Activated naive CD4-positive, alpha-beta T cell treated with anti-CD3 and anti-CD28 coated beads, Interleukin-2, amount 10 ng/mL, durations not matched to agents 7 days and 5 days (primary cell): ENCODE measurements around the gene PNPLA1.

Experiments
- CTCF ChIA-PET: fragments of 350-600 bp; sonication (Branson Sonifier 250); formaldehyde crosslinking; loops from one replicate; lab custom pipeline; 2021; ENCODE audit warnings: antibody characterized with exemption; lab: Charles Lee
- DNase-seq: peaks from one replicate; pipeline ENCODE4 v3.0.0-alpha.2; 2020
- H3K27ac Mint-ChIP-seq: one replicate; pipeline ENCODE4 v1.8.0; 2021; ENCODE audit warnings: mild to moderate bottlenecking, moderate library complexity, mixed read lengths
- H3K27me3 Mint-ChIP-seq: one replicate; pipeline ENCODE4 v1.8.0; 2021; ENCODE audit warnings: mild to moderate bottlenecking, mixed read lengths
- H3K36me3 Mint-ChIP-seq: one replicate; pipeline ENCODE4 v1.8.0; 2021; ENCODE audit warnings: mixed read lengths
- H3K4me1 Mint-ChIP-seq: one replicate; pipeline ENCODE4 v1.8.0; 2021; ENCODE audit warnings: mixed read lengths
- H3K4me3 Mint-ChIP-seq: one replicate; pipeline ENCODE4 v1.8.0; 2021; ENCODE audit warnings: mild to moderate bottlenecking, moderate library complexity, mixed read lengths
- H3K9me3 Mint-ChIP-seq: one replicate; pipeline ENCODE4 v1.8.0; 2021; ENCODE audit warnings: mixed read lengths

Gene PNPLA1

GRCh38 chr6:36305885-36306284 lies 36.0 kb downstream of the PNPLA1 start:
- Mint-ChIP-seq H3K9me3 (no peaks in the 10 kb centered on the region), H3K4me1 (peaks cover 3% of the 10 kb centered on the region), H3K27ac (no peak overlapping the region), H3K4me3 (no peak overlapping the region), H3K27me3 (peaks cover 36% of the 10 kb centered on the region), H3K36me3 (no peaks in the 10 kb centered on the region)
- CTCF ChIA-PET, result interaction anchor here (0.7 to 1.8 kb wide), 3 partner anchors 28 to 1061 kb away, joined by 3 to 4 read pairs (median 3); no protein-coding TSS in a partner anchor
- DNase-seq, result no peak

- CTCF ChIA-PET, result interaction anchor here (1.8 kb wide), 1 partner anchor 34 kb away, joined by 4 read pairs; no protein-coding TSS in a partner anchor
- Mint-ChIP-seq H3K9me3 (no peaks in the 10 kb centered on the region), H3K4me1 (peaks cover 3% of the 10 kb centered on the region), H3K27me3 (peaks cover 37% of the 10 kb centered on the region), H3K4me3 (no peak overlapping the region), H3K36me3 (no peaks in the 10 kb centered on the region), H3K27ac (no peak overlapping the region)
- DNase-seq, result no peak
Measured at GRCh38 chr6:36306375-36306774, 36.5 kb downstream of the PNPLA1 start.

DNA sequence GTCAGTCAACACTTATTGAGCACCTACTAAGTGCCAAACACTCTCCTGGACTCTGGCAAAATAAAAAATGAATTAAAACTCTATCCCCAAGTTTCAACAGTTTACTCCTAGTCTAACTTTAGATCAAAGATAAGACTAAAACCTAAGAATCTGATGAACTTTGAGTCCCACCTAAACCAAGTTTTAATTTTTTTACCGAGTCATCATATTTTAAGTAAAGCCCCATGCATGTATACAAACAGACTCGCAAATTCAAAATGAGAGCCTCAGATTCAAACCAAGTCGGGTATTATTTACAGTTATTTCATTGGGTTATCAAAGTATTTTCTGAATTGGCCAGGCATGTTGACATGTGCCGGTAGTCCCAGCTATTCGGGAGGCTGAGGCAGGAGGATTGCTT lies 38.7 kb downstream of the PNPLA1 start:
- CTCF ChIA-PET, result no interaction called here
- H3K4me3 Mint-ChIP-seq, result no peak overlapping the region
- no peaks in the 10 kb centered on the region for H3K9me3 Mint-ChIP-seq
- no peak overlapping the region for H3K27ac Mint-ChIP-seq
- no peak for DNase-seq
- no peaks in the 10 kb centered on the region for H3K4me1 Mint-ChIP-seq
- peaks cover 35% of the 10 kb centered on the region for H3K27me3 Mint-ChIP-seq
- no peaks in the 10 kb centered on the region for H3K36me3 Mint-ChIP-seq

- DNase-seq, result no peak
- Mint-ChIP-seq H3K4me3 (no peak overlapping the region), H3K4me1 (no peaks in the 10 kb centered on the region), H3K36me3 (no peaks in the 10 kb centered on the region), H3K9me3 (no peaks in the 10 kb centered on the region), H3K27me3 (peaks cover 35% of the 10 kb centered on the region), H3K27ac (no peak overlapping the region)
- CTCF ChIA-PET, result interaction anchor here (0.7 kb wide), 1 partner anchor 9 kb away, joined by 3 read pairs; no protein-coding TSS in a partner anchor
Measured at GRCh38 chr6:36309203-36309602, 39.3 kb downstream of the PNPLA1 start.

DNA sequence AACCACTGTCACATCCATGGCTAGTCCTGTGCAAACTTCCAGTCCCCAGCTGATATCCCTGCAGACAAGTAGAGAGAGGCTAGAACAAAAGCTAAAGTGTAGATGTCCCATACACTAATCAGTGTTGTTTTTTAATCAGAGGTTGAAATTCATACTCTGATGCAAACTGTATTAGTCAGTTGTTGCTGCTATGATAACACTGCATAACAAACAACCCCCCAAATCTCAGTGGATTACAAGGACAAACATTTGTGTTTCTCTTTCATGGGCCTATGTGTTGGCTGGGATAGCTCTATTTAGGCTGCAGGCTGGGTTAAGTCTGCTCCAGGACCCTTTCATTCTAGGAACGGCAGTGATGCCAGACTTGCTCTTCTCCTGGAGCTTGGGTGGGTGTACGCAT lies 40.0 kb downstream of the PNPLA1 start:
- H3K36me3 Mint-ChIP-seq, result no peaks in the 10 kb centered on the region
- peaks cover 35% of the 10 kb centered on the region for H3K27me3 Mint-ChIP-seq
- no peaks in the 10 kb centered on the region for H3K9me3 Mint-ChIP-seq
- CTCF ChIA-PET, result interaction anchor here (0.7 kb wide), 1 partner anchor 10 kb away, joined by 3 read pairs; no protein-coding TSS in a partner anchor
- H3K4me3 Mint-ChIP-seq, result no peak overlapping the region
- no peaks in the 10 kb centered on the region for H3K4me1 Mint-ChIP-seq
- no peak for DNase-seq
- H3K27ac Mint-ChIP-seq, result no peak overlapping the region

DNA sequence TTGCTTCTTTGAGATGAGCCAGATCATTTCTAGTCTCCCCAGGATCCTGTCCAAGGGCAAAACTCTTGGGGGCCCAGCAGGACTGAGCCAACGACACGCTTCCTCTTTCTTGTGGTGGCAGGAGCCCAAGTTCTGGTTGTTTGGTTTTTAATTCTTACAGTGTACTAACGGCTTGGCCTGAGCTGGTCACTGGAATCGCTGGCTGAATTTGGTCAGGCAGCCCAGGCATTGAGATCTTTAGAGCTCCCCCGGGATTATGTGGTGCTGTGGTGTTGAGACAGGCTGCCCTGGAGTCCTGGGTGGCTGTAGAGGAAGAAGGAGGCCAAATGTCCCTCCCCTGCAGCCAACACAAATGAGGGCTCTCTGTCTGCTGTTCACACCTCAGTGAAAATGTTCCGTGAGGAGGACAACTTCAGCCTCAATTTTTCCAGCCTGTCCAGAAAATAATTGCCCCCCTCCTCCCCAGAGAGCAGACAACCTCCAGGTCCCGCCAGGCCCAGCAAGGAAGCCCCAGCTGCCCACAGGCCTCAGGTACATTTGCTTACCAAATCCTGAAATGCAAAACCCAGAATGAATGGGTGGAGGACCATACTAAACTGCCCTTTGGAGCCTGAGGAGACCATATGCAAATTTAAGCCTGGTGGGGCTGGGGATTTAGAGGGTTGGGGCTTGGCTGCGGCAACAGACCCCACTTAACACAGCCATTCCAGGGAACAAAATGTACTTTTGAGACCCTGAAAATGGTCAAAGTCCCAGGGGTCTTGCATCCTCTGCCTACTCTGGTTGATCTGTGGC lies 43.2 kb downstream of the PNPLA1 start:
- Mint-ChIP-seq H3K27ac (no peak overlapping the region), H3K36me3 (no peaks in the 10 kb centered on the region), H3K4me1 (no peaks in the 10 kb centered on the region), H3K27me3 (peaks cover 41% of the 10 kb centered on the region), H3K9me3 (no peaks in the 10 kb centered on the region), H3K4me3 (no peak overlapping the region)
- CTCF ChIA-PET, result interaction anchor here (1.2 to 1.8 kb wide), 3 partner anchors 10 to 28 kb away, joined by 4 to 5 read pairs (median 4); no protein-coding TSS in a partner anchor
- no peak for DNase-seq

- Mint-ChIP-seq H3K36me3 (no peaks in the 10 kb centered on the region), H3K4me3 (no peak overlapping the region)
- CTCF ChIA-PET, result interaction anchor here (1.8 kb wide), 1 partner anchor 12 kb away, joined by 4 read pairs; no protein-coding TSS in a partner anchor
Measured at GRCh38 chr6:36313649-36313936, 43.7 kb downstream of the PNPLA1 start.

DNA sequence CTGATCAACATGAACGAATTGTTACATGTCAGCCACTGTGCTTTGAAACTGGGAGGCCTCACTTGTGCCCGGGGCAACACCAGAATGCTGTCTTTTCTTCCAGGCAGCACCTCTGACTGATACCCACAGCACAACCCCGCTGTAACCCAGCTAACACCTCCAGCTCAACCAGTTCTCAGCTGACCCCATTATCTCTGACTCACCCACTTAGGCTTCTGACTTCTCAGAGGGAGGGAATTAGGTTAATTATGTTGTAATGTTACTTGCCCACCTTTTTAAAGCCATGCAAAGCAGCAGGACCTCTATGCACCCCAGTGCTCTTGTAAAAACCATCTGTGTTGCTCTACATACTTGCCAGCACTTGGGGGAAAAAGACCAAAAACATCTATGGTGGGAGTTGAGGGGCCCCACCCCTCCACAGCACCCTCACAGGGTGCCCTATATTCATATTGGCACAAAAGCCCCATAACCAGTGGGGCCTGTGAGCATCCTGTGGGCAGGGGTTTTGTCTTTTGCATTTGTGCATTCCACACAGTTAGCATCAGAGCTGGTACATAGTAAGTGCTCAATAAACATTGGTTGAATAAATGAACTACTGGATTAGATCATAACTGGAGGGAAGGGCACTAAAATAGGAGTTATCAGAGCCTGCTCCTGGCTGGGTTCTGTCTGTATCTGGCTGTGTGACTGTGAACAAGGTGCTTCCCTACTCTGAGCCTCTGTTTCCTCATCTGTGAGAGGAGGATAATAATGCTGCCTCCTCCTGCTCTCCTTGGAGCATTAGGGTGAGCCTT lies 44.6 kb downstream of the PNPLA1 start:
- CTCF ChIA-PET, result interaction anchor here (1.8 kb wide), 1 partner anchor 12 kb away, joined by 4 read pairs; no protein-coding TSS in a partner anchor
- Mint-ChIP-seq H3K4me1 (no peaks in the 10 kb centered on the region), H3K4me3 (no peak overlapping the region), H3K27ac (no peak overlapping the region), H3K9me3 (no peaks in the 10 kb centered on the region), H3K27me3 (peaks cover 36% of the 10 kb centered on the region), H3K36me3 (no peaks in the 10 kb centered on the region)
- DNase-seq, result no peak

More at GRCh38 chr6:36313649-36313936, 43.7 kb downstream of the PNPLA1 start:
- H3K4me1 Mint-ChIP-seq, result no peaks in the 10 kb centered on the region
- peaks cover 41% of the 10 kb centered on the region for H3K27me3 Mint-ChIP-seq
- H3K9me3 Mint-ChIP-seq, result no peaks in the 10 kb centered on the region
- no peak for DNase-seq
- H3K27ac Mint-ChIP-seq, result no peak overlapping the region

DNA sequence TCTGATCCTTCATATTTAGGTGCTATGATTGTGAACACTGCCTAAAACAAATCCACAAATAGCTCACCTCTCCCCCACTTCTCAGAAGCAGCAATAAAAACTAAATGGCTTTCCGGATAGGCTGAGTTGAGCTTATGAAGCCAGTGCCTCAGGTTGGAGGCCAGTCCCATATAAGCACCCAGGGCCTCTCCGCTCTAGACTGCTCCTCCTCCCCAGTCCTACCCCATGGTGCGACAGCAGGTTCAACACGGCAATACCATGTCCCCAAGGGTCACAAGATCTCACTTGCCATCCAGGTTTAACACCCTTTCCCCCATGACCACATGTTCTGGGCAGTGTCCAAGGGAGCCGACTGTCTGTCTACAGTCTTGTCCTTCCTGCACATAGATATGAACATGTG lies 46.1 kb downstream of the PNPLA1 start:
- Mint-ChIP-seq H3K27me3 (peaks cover 42% of the 10 kb centered on the region), H3K27ac (no peak overlapping the region), H3K9me3 (no peaks in the 10 kb centered on the region), H3K36me3 (no peaks in the 10 kb centered on the region), H3K4me1 (no peaks in the 10 kb centered on the region), H3K4me3 (no peak overlapping the region)
- CTCF ChIA-PET, result interaction anchor here (1.1 kb wide), 1 partner anchor 25 kb away, joined by 3 read pairs; no protein-coding TSS in a partner anchor
- no peak for DNase-seq

DNA sequence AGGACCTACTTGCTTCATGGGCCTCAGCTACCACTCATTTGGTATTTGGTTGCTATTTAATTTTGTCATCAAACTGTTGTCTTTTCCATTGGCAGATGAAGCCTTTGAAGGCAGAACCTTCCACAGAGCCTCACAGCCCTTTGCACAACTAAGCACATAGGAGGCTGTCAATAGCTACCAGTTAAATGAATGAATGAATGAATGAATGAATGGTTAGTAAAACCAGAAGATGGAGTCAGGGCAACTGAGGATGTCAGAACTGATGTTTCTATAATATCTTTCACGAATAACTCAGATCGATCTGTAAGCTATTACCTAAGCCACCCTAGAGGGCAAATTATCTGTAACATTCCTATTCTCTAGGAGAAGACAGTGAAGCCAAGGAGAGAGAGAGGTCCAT lies 47.8 kb downstream of the PNPLA1 start:
- no peak overlapping the region for H3K27ac Mint-ChIP-seq
- peaks cover 33% of the 10 kb centered on the region for H3K27me3 Mint-ChIP-seq
- H3K4me3 Mint-ChIP-seq, result no peak overlapping the region
- no peaks in the 10 kb centered on the region for H3K36me3 Mint-ChIP-seq
- H3K4me1 Mint-ChIP-seq, result no peaks in the 10 kb centered on the region
- CTCF ChIA-PET, result interaction anchor here (4.2 kb wide), 1 partner anchor 15 kb away, joined by 15 read pairs; no protein-coding TSS in a partner anchor
- no peaks in the 10 kb centered on the region for H3K9me3 Mint-ChIP-seq
- no peak for DNase-seq

- Mint-ChIP-seq H3K9me3 (no peaks in the 10 kb centered on the region), H3K4me1 (no peaks in the 10 kb centered on the region), H3K27me3 (peaks cover 28% of the 10 kb centered on the region), H3K36me3 (no peaks in the 10 kb centered on the region), H3K27ac (no peak overlapping the region), H3K4me3 (no peak overlapping the region)
- CTCF ChIA-PET, result interaction anchor here (0.7 to 4.2 kb wide), 2 partner anchors 16 to 22 kb away, joined by 3 to 15 read pairs; no protein-coding TSS in a partner anchor
- DNase-seq, result no peak
Measured at GRCh38 chr6:36318690-36319435, 49.0 kb downstream of the PNPLA1 start.

DNA sequence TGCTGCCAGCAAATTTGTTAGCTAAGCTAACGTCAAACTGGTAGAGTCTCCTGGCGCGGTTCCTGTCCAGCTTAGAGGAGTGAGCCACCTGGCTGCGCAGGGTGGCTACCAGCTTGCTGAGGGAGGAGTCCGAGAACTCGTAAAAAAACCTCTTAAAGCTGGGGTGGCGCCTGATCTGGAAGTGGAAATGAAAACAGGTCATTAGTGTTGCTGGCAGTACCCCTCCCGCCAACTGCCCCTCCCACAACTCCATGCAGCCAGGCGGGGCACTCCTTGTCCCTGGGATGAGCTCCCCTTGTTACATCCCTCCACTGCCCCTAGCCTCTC lies 49.5 kb downstream of the PNPLA1 start:
- Mint-ChIP-seq H3K4me1 (no peaks in the 10 kb centered on the region), H3K27me3 (peaks cover 28% of the 10 kb centered on the region), H3K4me3 (no peak overlapping the region), H3K36me3 (no peaks in the 10 kb centered on the region), H3K9me3 (no peaks in the 10 kb centered on the region), H3K27ac (no peak overlapping the region)
- CTCF ChIA-PET, result interaction anchor here (0.7 to 4.2 kb wide), 2 partner anchors 17 to 22 kb away, joined by 3 to 15 read pairs; no protein-coding TSS in a partner anchor
- no peak for DNase-seq

DNA sequence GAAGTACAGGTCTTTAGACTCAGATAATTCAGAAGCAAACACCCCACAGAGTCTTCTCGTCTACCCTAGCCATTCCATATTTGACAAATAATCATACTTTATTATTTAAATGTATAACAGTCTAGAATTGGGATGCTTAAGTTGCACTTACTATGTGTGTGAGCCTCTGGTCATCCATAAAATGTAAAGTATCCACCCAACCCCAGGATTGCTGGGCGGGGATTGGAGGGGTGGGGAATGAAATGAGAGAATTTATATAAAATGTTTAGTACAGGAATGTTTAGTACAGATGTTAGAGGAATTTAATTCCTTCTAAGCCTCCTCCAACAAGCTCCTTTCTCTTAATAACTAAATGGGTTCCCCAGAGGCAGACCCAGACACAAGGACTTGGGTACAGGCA lies 50.0 kb downstream of the PNPLA1 start:
- Mint-ChIP-seq H3K27me3 (peaks cover 28% of the 10 kb centered on the region), H3K36me3 (no peaks in the 10 kb centered on the region), H3K27ac (no peak overlapping the region), H3K4me3 (no peak overlapping the region), H3K9me3 (no peaks in the 10 kb centered on the region), H3K4me1 (no peaks in the 10 kb centered on the region)
- DNase-seq, result no peak
- CTCF ChIA-PET, result interaction anchor here (0.7 to 4.2 kb wide), 2 partner anchors 17 to 21 kb away, joined by 3 to 15 read pairs; no protein-coding TSS in a partner anchor
